Measurements from ENCODE around the gene HEATR3.

Gene HEATR3, protein sequence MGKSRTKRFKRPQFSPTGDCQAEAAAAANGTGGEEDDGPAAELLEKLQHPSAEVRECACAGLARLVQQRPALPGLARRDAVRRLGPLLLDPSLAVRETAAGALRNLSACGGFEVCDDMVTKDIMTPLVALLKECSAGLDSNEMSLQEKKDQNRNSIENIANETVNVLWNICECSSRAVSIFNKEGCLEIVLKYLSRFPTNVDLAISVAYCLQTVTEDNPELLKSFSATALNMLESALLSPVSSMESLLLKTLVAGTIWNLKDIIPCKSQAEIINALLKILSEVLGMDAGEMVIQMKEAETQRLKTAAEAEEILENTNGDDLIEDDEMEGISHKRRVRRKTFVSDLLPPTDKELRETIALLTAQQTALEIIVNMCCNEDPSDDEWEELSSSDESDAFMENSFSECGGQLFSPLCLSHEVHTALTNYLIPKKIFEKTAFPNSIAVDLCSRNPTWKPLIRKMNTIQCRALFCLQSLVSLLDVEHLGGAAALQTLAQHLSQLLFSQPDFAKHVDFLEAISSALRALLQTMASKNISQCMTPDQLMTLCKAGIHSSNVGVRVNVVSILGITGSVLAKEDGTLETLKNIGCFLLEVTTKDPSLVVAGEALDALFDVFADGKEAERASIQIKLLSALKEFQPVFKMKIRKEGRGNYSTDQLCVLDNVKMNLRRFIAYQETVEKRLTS

DNA sequence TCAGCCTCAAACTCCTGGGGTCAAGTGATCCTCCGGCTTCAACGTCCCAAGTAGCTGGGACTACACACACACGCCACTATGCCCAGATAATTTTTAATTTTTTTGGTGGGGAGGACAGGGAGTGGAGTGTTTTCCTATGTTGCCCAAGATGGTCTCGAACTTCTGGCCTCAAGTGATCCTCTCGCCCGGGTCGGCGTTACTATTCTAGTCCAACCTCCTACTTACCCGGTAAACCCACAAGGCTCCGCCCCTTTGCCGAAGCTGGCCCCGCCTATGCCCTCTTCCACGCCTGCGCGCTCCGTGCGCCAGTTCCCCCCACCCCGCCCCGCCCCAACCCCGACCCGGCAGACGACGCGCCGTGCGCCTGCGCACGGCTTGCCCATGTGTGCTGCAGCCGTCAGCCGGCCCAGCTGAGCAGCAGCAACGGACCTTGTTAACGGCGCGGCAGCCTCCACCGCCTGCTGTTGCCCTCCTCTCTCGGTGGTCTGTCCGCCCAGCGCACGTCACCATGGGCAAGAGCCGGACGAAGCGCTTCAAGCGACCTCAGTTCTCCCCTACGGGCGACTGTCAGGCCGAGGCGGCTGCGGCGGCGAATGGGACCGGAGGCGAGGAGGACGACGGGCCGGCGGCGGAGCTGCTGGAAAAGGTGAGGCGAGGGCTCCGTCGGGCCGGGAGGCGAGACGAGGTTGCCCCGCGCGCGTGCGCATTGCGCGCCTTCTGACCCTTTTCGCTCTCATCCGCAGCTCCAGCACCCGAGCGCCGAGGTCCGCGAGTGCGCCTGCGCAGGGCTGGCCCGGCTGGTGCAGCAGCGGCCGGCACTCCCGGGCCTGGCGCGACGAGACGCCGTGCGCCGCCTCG is at the start of gene HEATR3:
HEATR3 (plus strand) TSS at position 347 of the 858 bp plus-strand sequence; CDS start at position 509, 162 bp downstream.
- peak; percentile 95 for DNase-seq (ENCODE audit: low read depth)

DNA sequence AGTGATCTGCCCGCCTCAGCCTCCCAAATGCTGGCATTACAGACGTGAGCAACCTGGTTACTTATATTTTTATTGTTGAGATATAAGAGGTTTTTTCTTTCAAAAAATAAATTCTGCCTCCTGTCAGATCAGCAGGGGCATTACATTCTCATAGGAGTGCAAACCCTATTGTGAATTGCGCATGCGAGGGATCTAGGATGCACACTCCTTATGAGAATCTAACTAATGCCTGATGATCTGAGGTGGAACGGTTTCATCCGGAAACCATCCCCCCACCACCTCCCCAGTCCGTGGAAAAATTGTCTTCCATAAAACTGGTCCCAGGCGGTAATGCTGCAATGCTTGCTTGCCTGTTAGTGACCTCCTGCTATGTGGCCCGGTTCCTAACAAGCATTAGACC is 48.2 kb upstream of the HEATR3 start:
- no peak for DNase-seq (ENCODE audit: low read depth)

DNA sequence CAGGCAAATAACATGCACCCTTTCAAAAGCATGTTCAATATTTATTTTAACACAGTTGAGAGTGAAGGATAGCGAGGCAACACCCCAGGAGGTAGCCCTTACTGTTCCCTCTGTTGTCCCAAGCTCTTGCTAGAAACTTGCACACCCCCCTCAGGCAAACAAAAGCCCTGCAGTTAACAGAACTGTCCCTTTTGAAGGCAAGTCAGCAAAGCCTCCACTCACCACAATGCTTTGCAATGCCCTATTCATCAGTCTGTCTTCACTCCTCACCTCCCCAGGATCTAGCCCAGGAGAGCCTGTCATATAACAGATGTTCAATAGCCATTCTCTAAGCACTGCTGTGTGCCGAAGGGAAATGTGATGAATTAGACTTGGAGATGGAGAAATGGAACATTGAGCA is 44.2 kb upstream of the HEATR3 start:
- no peak for DNase-seq (ENCODE audit: low read depth)

DNA sequence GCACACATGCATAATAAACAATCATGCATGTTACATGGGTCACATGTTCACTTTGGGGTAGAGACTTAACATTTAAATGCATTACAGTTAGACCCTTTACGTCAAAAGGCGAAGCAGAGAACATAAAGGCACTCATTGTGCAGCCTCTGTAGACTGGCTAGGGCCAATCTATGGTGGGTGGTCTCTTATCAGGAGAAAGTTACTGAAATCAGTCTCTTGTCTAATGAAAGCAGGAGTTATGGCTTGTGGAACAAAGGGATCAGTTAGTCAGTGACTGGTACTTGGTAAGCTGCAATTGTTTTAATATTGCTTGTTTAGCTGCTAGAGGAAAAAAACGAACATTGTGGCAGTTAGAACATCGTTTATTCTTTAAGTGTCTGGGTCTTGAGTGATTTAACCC is 42.1 kb upstream of the HEATR3 start:
- DNase-seq (ENCODE audit: low read depth) = no peak

DNA sequence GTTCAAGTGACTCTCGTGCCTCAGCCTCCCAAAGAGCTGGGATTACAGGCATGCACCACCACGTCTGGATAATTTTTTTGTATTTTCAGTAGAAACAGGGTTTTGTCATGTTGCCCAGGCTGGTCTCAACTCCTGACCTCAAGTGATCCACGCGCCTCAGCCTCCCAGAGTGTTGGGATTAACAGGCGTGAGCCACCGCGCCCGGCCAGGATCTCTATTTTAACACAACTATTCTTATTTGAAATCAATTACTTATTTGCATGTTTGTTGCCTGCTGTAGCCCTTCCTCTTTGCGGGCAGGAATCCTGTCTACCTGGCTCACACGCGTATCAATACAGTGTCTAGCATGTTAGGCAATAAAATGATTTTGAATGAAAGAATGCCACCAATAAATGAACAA is 41.6 kb upstream of the HEATR3 start:
- no peak for DNase-seq (ENCODE audit: low read depth)

DNA sequence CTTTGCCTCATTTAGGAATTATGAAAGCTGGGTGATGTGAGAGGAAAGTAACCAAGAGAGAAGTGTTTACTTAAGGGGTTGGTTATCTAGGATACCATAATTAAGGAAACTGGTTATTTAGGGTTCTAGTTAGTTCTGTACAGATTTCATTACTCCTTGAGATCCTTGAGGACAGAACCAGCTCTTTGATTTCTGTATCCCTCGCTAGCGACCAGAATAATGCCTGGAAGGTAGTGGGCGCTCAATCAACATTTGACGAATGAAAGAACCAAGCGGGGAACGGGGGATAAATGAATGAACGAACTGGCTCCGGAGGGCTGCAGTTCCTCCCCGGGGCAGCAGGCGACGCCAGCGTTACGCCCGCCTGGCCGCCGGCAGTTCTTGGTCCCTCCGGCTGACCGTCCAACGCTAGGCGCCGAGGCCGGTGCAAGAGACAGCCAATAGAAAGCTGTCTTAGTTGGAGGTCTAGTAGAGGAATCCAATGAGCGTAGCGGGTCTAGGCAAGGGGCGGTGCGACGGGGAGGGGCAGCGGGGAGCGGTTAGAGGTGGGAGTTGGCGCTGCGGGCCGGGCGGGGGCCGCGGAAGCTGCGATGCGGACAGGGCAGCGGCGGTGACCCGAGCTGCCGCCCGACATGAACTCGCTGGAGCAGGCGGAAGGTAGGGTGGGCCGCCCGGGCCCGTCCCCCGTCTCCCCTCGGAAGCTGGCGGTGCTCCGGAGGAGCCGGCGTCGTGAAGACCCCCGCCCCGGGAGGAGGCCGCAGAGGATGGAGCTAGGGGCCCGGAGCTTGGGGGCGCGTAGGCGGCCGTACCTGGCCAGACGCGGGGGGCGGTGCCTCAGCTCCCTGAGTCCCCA is 40.9 kb upstream of the HEATR3 start, which contains the start of gene CNEP1R1:
CNEP1R1 (plus strand) TSS at position 542 of the 853 bp plus-strand sequence; CDS start at position 633, 91 bp downstream.
- peak; percentile 91 for DNase-seq (ENCODE audit: low read depth)

DNA sequence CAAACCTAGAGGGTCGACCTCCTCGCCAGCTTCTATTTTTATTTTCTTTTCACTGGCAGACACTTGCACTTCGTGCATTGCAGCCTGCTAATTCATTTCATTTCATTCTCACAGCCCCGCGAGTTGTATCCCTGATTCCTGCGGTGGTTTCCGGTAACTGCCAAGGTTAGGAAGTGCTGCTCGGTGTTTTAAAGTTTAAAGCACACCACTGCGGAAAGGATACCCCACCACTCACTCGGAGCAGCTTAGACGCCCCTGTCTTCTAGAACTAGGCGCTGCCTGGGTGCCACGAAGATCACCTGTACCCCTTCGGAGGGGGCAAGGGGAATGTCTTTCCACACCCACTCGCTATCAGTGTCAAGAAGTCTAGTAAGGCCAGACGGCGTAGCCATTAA is 40.2 kb upstream of the HEATR3 start:
- no peak for DNase-seq (ENCODE audit: low read depth)

DNA sequence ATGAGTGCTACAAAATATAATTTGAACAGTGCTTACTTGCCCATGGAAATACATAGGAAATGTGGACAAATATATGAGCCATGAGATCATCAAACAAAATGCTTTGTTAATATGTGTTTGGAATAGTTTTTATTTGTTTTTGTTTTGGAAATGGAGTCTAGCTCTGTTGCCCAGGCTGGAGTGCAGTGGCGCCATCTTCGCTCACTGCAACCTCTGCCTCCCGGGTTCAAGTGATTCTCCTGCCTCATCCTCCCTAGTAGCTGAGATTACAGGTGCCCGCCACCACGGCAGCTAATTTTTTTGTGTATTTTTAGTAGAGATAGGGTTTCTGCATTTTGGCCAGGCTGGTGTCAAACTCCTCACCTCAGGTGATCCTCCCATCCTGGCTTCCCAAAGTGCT is 37.9 kb upstream of the HEATR3 start:
- no peak for DNase-seq (ENCODE audit: low read depth)

DNA sequence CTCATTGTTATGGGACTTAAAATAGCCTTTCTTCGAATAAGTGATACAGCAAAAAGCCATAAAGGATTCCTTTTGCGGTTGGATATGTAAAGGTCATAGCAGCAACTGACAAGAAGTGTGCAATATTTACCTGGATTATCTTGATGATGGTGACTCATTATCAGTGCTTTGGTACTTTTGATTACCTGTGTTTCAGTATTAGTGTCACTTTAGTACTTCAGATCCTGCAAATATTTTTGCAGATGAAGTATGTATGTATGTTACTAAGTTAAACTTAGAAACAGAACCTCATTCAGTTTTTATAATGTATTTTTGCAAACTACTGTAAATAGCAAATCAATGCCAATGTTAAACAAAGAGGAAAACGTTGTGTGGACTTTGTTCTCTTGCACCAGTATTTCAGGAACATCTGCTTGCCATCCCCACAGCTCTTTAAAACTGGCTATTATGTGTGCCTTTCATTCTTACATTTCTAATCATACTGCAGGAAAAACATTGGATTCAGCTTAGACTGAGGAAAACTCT is 30.2 kb upstream of the HEATR3 start:
- no peak for DNase-seq (ENCODE audit: low read depth)

DNA sequence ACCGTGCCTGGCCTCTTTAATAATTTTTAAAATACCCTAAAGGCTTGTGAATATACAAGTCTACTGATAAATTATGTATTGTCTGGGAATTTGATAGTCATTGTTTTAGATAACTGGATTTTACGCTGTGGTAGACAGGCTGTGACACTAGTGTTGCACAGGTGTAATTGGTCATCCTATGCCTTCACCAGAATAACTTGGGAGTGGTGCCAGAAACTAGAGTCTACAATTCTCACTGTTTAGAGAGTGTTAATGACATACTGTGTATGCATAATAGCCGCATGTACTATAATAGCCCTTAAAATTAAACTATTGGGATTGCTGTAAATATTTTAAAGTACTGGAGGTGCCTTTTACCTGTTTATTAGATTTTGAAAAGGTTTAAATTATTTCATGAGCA is 29.3 kb upstream of the HEATR3 start:
- no peak for DNase-seq (ENCODE audit: low read depth)

DNA sequence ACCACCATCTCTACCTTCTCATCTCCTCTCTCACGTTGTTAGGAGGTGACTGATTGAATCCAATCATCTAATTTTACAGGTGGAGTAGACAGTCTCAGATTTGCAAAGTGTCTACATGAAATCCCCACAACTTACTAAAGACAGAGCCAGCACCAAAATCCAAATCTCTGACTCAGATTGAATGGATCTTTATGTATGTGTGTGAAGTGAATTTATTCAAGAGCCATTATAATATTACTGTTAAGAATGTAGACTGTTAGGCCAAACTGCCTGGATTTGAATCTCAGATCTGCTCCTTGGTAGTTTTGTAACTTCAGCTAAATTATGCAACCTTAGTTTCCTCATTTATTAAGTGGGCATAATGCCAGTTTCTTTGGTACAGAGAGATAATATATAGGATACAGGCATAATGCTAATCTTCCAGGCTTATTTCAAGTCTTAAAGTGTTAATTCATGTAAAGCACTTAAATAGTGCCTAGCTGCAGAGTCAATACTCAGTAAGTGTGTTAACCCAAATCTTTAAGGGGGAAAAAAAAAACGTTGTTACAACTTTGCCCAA is 28.0 kb upstream of the HEATR3 start:
- no peak for DNase-seq (ENCODE audit: low read depth)

DNA sequence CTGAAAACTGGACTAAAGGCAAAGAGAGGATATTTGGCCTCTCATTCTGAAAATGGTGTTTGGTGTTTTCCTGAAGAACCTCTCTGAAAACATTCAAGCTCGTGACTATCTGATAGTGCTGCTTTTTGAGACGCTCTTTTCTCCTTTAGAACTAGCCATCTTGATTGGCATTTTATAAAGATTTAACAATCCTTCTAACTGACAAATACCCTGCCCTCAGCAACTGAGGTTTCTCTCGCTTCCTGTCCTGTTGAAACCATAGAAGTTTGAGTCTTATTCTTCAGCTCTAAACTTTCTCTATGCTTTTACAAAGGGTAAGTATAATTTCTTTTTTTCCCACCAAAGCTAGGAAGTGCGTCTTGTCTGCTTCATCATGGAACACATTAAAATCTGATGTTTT is 27.5 kb upstream of the HEATR3 start:
- no peak for DNase-seq (ENCODE audit: low read depth)

DNA sequence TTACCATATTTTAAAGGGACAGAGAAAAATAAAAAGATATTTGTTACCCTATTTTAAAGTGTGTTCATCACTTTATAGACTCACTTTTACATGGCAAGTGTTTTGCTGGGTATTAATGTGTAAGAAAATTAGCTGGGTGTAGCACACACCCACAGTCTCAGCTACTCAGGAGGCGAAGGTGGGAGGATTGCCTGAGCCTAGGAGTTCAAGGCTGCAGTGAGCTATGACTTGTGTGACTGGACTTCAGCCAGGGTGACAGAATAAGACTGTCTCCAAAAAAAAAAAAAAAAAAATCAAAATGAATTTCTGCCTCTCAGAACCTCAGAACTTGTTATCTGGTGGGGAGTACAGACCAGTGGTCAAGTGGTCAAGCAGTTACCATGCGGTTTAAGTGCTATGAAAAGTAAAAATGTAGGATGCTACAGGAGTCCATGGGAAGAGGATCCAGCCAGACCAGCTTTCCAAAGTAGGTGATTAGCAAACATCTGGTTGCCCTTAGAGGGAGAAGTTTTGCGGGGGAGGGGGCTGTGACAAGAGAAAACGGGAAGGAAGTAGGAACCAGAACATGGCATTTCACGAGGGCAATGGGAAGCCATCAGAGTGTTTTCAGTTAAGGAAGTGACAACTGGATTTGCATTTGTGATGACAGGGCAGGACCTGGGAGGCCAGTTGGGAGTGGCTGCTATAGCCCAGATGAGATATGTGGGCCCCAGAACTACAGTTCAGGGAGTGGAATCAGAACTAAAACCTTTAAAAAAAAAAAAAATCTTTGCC is 26.8 kb upstream of the HEATR3 start:
- DNase-seq (ENCODE audit: low read depth) = no peak

DNA sequence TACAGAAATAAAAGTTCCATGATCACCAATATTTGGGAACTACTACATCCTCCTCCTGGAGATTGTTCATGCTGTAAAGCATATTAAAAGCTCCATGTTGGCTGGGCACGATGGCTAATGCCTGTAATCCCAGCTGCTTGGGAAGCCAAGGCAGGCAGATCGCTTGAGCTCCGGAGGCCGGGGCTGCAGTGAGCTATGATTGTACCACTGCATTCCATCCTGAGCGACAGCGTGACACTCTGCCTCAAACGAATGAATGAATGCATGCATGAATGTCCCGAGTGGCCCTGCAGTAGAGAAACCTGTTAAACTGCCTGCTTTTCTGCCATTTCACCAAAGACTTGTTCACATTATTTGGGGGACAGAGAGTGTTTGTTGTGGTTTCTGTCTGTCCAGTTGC is 25.8 kb upstream of the HEATR3 start:
- DNase-seq (ENCODE audit: low read depth) = no peak

DNA sequence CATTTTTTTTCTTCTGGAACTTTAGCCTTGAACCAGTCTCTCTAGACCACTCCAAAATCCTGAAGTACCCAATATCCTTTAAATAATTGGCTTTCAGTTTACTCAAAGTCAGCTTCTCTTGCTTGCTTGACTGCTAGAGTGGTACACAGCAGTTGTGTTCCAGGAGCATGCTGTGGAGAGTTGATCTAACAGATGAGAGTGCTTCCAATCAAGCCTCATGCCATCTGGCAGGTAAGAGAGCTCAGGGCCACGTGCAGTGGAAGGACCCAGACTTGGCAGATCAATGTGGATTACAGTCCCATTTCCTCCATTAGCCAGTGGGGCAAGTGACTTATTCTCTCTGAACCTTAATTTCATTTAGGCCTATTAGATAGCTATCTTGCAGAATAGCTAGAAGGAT is 25.1 kb upstream of the HEATR3 start:
- DNase-seq (ENCODE audit: low read depth) = no peak

DNA sequence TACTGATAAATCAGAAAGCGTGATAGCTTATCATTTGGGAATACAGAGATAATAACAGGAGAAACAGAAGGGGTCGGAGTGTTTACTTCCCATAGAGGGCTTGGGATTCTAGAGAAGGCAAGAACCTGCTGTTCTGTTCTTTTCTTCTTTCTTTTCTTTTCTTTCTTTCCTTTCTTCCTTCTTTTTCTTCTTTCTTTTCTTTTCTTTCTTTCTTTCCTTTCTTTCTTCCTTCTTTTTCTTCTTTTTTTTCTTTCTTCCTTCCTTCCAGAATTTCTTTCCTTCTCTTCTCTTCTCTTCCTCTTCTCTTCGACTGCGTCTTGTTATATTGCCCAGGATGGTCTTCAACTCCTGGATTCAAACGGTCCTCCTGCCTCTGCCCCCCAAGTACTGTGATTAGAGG is 22.4 kb upstream of the HEATR3 start:
- DNase-seq (ENCODE audit: low read depth) = no peak

DNA sequence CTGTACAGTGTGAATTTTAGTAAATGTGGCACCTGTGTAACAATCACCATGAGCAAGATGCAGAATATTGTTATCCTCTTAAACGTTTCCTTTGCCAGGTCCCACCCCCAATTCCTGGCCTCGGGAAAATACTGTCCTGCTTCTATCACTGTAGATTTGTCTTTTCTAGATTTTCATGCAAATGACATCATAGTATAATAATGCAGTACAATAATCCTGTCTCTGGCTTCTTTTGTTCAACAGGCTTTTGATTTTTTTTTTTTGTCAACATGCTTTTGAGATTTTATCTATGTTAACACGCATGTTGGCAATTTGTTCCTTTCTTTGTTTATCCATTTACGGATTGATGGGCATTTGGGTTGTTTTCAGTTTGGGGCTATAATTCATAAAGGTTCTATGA is 20.4 kb upstream of the HEATR3 start:
- DNase-seq (ENCODE audit: low read depth) = no peak

DNA sequence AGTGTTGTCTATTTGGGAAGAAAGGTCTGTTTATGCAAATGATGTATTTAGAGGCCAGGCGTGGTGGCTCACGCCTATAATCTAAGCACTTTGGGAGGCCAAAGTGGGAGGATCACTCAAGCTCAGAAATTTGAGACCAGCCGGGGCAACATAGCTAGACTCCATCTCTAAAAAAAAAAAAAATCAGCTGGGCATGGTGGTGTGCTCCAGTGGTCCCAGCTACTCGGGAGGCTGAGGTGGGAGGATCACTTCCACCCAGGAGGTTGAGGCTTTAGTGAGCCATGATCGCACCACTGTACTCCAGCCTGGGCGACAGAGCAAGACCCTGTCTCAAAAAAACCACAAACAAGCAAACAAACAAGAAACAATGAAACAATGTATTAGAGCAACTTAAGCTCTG is 18.9 kb upstream of the HEATR3 start:
- no peak for DNase-seq (ENCODE audit: low read depth)

DNA sequence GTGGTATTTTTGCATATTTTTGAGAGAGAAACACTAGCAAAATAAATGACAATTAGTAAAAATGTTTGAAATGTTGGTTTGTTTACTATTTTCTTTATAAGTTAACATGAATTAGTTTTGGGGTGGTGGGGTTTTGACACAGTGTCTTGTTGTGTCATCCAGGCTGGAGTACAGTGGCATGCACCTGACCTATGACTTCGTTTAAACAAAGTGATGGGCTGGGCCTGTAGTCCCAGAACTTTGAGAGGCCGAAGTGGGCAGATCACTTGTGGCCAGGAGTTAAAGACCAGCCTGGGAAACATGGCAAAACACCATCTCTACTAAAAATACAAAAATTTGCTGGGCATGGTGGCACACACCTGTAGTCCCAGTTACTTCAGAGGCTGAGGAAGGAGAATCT is 17.9 kb upstream of the HEATR3 start:
- DNase-seq (ENCODE audit: low read depth) = no peak

DNA sequence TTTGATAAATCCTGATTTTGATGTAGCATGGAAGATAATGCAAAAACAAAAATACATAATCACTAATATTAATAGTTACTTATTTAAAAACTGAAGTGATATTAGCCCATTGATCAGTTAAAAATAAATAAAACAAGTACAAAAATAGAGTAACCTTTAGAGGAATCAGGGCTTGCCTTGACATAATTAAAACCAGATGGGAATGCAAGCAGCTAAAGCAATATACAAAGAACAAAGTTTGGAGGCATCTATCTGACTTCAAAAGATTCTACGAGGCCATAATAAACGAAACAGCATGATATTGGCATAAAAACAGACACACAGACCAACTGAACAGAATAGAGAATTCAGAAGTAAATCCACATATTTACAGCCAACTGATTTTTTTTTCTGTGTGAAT is 15.0 kb upstream of the HEATR3 start:
- DNase-seq (ENCODE audit: low read depth) = no peak

All from activated T-cell treated with anti-CD3 and anti-CD28 coated beads for 48 hours (primary cell).